NCI-H748 (cell line): Measurements from ENCODE around the gene MST1.
"Not testable (repeated sequence)": the region's sequence is repeated elsewhere in the genome, so short reads cannot be mapped to it uniquely, and the experiment has no call there.

Experiments
- DNase-seq: peaks from one replicate; lab custom pipeline; 2025; ENCODE audit not compliant: unreplicated experiment; lab: John Stamatoyannopoulos, UW

Gene MST1

DNA sequence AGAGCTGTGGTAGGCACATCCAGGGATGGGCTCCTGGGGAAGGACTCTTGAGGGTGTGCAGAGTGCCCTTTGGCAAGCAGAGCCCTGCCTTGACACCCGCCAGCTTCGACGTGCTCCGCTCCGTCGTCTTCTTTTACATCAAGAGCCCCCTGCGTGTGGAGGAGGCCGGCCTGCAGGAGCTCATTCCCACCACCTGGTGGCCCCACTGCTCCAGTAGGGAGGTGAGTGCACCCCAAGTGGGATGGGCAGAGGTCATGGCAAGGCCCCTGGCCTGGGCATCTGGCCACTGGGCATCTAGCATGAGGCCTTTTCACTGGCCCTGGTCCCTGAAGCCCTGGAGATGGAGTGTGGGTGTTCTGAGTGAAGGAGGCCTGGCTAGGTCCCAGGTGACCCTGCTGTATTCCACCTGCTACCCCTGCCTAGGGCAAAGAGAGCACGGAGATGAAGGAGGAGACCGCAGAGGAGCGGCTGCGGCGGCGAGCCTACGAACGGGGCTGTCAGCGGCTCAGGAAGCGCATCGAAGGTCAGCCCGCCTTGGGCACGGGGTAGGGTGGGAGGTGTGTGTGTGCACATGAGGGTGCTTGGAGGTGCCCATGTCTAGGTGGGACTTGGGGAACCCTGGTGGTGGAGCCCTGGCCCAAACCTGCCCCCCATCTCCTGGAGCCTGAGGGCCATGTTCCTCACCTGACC, 12.3 kb upstream of the MST1 start:
- no peak for DNase-seq

DNA sequence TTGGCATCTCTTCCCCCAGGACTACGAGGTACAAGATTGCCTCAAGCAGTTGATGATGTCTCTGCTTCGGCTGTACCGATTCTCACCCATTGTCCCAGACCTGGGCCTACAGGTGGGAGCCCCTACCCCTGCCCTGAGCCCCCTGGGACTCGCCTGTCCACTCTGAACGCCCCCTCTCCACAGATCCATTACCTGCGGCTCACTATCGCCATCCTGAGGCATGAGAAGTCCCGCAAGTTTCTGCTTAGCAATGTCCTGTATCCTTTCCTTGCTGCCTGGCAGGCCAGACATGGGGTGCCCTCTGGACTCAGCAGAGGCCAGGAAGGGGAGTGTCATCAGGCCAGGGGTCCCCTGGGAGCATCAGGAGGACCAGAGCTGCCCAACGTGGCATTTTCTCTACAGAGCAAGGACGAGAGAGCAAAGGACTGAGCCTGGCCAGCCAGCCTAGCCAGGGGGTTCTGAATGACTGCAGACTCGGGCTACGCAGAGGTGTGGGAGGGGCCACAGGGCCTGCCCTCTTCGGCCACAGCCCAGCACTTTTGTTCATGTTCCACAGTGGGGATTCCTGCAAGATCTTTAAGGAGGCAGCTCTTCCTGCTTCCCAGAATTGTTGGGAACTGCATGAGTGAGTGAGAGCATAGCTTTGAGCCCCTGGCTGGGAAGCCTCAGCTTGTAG, 11.3 kb upstream of the MST1 start:
- DNase-seq: no peak

DNA sequence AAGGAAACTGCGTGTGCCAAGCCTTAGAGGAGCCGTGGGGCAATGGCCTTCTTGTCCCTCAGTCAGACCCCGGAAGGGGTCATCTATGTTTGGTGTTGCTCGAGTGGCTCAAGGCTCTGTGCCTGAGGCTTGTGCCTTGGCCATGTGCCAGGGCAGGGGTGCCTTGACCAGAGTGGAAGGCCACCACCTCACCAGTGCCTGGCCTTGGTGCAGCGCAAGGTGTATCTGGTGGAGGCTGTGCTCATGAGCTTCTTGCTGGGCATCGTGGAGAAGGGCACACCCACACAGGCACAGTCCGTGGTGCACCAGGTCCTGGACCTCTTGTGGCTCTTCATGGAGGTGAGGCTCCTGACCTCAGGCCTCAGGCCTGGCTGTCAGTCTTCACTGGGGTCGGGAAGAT, 10.7 kb upstream of the MST1 start:
- DNase-seq: no peak

DNA sequence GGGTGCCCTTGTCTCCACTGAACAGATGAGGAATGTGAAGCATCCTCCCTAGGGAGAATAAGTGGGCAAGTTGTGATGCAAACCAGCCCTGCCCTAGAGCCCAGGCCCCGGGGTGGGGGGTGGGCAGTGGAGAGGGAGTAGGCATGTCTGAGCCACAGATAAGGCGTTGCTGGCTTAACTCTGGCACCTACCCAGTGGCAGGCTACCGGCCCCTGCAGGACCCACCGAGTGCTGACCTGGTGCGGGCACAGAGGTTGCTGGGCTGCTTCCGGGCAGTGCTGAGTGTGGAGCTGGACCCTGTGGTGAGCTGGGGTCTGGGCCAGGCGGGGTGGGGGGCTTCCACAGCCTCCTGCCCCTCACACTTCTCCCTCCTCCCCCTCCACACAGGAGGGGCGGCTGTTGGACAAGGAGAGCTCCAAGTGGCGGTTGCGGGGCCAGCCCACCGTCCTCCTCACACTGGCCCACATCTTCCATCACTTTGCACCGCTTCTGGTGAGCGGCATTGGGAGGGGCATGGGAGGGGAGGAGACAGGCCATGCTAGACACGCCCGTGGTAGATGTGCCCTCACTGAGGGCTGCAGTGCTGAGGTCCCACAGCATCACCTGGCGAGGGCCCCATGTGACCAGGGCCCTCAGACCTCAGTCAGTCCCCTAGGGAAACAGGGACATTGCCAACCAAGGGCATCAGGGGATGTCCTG, 10.2 kb upstream of the MST1 start:
- DNase-seq: no peak

DNA sequence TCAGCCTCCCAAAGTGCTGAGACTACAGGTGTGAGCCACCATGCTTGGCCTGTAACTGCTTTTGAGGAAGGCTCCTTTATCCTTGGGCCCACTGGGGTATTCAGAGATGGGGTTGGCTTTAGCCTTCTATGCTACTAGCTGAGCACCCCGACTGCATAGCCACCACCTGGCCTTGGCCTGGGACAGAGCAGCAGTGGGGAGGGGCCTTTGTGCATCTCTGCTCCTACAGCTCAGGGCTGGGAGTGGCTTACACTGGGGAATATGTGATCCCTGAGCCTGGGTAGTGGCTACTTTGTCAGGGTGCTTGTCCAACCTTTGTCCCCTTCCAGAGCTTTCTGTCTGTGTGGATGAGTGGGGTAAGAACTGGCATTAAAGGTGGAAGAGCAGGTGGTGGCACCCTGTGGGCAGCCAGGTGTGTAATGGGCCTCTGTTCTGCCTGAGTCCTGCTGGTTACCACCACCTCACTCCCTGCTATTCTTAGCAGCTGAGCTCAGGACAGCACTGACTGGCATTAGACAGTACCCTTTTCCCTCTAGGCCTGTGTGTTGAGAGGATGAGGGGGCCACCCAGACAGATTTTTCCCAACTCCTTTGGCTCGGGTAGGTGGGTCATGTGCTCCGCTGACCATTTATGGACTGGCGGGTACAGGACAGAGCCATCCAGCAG, 6.2 kb upstream of the MST1 start:
- DNase-seq: not testable (repeated sequence)

DNA sequence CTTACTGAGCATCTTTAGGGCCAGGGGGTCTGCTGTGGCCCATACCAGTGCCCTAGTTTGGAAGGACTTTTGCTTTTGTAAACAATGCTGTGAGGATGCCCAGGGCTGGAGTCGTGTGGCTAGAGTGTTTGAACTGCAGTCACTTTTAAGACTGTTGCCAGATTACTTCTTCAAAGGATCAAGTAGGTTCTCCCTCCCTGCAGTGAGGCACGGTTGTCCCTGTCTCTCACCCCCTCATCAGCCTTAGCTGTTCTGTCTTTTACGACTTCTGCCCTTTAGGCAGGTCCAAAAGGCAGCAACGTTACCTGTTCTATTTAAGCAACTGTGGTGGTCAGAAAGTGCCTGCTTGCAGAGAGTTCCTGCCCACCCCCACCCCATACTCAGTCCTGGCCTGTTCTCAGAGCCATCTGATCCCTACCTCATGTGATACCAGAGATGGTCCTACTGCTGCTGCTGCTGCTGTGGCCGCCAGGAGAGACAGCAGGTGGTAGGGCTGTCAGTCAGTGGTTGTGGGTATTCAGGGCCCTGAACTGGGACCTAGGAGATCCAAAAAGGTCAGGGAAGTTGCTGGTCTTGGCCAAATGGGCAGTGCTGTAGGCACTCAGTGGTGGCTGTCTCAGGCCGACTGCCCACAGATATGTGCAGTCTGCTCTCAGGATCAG, 5.3 kb upstream of the MST1 start:
- not testable (repeated sequence) for DNase-seq

- DNase-seq: not testable (repeated sequence)
These were observed 2.2 kb upstream of the MST1 start for GRCh38 chr3:49691481-49691880.

DNA sequence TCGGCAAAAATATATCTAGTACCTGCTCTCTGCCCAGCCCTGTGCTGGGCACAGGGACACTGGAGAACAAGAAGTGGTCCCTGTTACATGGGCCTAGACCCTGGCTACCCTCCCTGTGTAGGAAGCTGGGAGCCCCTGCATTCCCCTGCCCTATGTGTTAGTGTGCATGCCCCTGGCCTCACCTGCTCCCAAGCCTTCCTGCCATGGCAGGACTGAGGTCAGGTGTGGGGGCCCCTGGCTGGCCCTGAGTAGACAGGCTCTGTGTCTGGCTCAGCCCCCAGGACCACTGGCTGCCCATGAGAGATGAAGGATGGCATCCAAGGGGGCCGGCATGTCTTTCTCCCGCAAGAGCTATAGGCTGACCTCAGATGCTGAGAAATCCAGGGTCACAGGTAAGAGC, 1.6 kb upstream of the MST1 start:
- not testable (repeated sequence) for DNase-seq

- DNase-seq: not testable (repeated sequence)
These were observed 792 bp upstream of the MST1 start for GRCh38 chr3:49689908-49690624.

GRCh38 chr3:49688338-49689045, 782 bp downstream of the MST1 start:
- DNase-seq: not testable (repeated sequence)

GRCh38 chr3:49687424-49687795, 1.9 kb downstream of the MST1 start:
- DNase-seq: not testable (repeated sequence)

DNA sequence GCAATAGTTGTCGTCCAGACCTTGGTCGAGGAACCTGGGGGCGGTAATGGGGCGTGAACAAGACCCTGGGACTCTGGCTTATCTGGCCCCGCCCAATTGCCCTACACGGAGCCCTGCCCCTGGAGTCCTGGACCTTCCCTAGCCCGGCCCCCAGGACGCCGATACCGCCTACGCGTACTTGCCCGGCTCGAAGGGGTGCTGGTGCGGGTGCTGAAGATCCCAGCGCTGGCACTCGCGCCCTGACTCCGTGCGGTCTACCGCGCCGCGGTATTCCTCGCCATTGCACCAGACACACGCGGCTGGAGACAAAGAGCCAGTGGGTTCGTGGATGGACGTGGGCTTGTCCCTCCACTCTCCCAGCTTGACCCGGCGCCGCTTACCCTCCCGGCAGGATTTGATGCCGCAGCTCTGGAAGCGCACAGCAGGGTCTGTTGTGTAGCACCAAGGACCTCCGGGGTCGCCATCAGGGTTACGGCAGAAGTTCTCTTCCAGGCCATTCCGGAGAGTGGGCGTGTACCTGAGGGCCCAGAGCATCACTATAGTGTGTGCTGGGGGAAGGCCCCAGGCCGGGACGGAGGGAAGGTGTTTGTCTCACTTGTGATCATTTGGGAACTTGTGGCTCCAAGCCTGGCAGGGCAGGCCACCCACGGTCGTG, 2.4 kb downstream of the MST1 start:
- DNase-seq: not testable (repeated sequence)

DNA sequence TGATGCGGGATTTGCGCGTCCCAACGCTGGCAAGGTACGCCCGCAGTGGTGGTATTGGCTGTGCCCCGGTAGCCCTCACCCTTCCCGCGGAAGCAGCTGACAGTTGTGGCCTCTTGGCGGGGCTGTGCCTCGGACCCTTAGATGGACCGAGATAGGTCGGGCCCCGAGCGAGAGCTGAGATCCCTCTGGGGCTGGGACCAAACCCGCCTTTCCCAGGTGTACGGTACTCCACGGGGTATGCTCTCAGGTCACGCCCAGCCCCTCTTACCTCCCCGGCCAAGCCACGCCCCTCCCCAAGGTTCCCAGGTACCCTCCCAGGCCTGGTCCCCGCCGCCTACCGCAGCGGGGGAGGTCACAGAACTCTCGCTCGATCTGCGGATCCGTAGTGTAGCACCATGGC, 2.9 kb downstream of the MST1 start:
- DNase-seq: not testable (repeated sequence)

DNA sequence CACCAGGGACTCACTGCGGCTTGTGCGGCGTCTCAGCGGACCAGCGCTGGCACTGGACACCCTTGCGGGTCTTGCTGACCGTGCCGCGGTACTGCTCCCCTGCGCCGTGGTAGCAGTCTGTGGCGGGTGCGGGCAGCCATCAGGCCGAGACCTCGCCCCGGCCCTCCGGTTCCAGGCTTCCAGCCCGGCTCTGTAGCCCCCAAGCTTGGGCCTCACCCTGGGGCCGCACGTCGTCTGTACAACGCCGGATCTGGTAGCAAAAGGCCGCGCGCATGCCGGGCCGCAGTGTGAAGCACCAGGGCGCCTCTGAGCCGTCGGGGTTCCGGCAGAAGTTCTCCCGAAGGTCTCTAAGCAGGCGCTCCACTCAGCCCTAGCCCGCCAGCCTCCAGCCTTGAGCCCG, 3.4 kb downstream of the MST1 start:
- DNase-seq: not testable (repeated sequence)

- DNase-seq: not testable (repeated sequence)
These were observed 4.2 kb downstream of the MST1 start for GRCh38 chr3:49685103-49685502.

GRCh38 chr3:49684453-49684852, 4.8 kb downstream of the MST1 start:
- not testable (repeated sequence) for DNase-seq

GRCh38 chr3:49683162-49683561, 6.1 kb downstream of the MST1 start:
- no peak for DNase-seq

DNA sequence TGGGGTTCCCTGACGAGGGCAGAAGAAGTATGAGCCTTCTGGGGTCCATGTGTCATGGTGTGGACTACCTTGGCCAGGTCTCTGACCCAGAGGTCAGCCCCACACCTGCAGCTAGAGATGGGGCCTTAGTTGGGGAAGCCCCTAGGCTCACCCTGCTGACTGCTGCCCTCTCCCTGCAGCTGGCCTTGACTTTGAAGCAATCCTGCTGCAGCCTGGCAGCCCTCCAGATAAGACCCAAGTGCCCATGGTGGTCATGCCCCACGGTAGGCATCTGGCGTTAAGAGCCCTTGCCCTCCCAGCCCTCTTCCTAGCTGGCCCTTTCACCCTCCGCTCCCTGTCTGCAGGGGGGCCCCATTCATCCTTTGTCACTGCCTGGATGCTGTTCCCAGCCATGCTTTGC, 7.7 kb downstream of the MST1 start:
- DNase-seq: no peak

GRCh38 chr3:49681232-49681522, 8.1 kb downstream of the MST1 start:
- DNase-seq: no peak
